SK-N-SH (cell line): ENCODE measurements around the gene ERLEC1.

ENCODE experiments used
- EP300 ChIP-seq, 2 experiments: IDR thresholded peaks; 2 replicates each; pipeline versions ENCODE4 v1.4.0 to v1.6.1; 2012; ENCODE audit warnings: borderline replicate concordance in 1 of 2, low read depth in 1 of 2, low read length in 1 of 2
- RAD21 ChIP-seq: IDR thresholded peaks from 2 replicates; pipeline ENCODE4 v1.6.1; 2012; ENCODE audit warnings: mild to moderate bottlenecking, low read length
- TF ChIP-seq, protein P1 (sequence below): fragments of 200-600 bp; sonication (generic); IDR thresholded peaks from 2 replicates; pipeline ENCODE4 v1.6.1; 2017; ENCODE audit warnings: antibody characterized with exemption, mild to moderate bottlenecking, moderate library complexity

DNA sequence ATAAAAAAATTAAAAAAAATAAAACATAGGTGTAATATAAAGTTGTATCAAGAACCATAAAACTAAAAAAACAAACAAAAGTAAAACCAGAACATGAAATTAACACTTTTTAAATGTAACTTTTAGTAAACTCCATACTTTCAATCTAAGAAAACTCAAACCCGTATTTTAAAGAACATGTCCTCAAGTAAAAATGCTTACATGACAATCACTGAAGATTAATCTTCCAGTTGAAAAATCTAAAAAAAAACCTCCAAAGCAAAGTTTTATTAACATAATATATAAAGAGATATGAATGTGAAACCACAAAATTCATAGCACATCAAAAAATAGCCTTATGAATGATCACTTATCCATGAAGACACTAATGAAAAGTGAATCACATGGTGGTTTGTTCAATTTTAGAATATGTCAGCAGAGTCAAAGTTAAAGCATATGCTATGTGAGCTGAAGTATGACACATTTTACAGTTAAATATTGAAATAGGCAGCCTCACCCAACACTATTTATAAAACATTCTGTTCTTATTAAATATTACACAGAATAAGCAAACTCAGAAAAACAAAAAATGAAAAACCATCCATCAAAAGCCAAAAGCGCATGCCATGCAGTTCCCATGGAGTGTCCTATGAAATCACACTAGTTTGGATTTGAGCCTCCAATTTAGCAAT lies 42.3 kb upstream of the ERLEC1 start:
- TF ChIP-seq RAD21 (no peak), EP300 (IDR thresholded peaks at IDR 0.05; ENCODE audit: borderline replicate concordance in 1 of 2, low read depth in 1 of 2, low read length in 1 of 2) (no peak)
- TF ChIP-seq, protein P1, sequence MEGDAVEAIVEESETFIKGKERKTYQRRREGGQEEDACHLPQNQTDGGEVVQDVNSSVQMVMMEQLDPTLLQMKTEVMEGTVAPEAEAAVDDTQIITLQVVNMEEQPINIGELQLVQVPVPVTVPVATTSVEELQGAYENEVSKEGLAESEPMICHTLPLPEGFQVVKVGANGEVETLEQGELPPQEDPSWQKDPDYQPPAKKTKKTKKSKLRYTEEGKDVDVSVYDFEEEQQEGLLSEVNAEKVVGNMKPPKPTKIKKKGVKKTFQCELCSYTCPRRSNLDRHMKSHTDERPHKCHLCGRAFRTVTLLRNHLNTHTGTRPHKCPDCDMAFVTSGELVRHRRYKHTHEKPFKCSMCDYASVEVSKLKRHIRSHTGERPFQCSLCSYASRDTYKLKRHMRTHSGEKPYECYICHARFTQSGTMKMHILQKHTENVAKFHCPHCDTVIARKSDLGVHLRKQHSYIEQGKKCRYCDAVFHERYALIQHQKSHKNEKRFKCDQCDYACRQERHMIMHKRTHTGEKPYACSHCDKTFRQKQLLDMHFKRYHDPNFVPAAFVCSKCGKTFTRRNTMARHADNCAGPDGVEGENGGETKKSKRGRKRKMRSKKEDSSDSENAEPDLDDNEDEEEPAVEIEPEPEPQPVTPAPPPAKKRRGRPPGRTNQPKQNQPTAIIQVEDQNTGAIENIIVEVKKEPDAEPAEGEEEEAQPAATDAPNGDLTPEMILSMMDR = no peak
